ENCODE data around the gene C2orf76. TPM values are rescaled to one million over a fixed set of nuclear protein-coding genes. Genes with fewer than 3 reads are reported as not detected.
"Not testable (repeated sequence)": the region's sequence is repeated elsewhere in the genome, so short reads cannot be mapped to it uniquely, and the experiment has no call there.

The C2orf76 gene
- 3.0 TPM for total RNA-seq

DNA sequence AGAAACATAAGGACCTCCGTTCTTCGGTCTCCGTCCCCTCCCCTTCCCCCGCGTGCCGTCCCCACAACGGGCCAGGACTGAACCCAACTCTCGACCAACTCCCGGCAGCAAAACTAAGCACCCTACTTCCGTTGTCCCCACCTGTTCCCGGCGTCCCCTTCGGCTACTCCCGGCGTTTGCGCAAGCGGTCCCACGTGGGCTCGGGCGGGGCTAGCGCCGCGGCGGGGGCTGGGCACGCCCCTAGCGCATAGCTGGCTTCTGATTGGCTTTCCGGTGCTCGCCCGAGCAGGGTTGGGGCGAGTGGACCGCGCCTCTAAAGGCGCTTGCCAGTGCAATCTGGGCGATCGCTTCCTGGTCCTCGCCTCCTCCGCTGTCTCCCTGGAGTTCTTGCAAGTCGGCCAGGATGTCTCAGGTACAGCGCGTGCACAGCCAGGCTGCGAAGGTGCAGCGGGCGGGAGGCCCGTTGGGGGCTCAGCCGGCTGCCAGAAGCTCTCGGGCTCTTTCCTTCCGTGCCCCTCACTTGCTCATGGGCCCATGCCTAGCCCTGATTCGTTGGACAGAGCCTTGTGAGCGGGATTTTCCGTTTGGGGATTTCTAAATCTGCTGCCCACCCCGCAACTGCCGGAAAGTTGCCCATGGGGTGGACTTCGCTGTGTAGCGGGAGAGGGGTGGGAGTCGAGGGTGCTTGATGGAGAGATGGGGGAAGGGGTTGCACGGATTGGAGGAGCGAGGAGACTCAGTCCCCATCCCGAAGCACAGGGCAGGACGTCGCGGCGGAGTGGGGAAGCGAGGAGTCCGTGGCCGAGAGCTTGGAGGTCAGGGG, at the start of gene C2orf76, which contains the start of gene DBI:
TSS of gene C2orf76 (minus strand) at position 186 of the 823 bp plus-strand sequence. CDS start 26,875 bp downstream, outside the sequence.
TSS of gene DBI (plus strand) at position 329 of the 823 bp plus-strand sequence. CDS start at position 404, 75 bp downstream.
- ATAC-seq, result peak; percentile 88
- DNase-seq (ENCODE audit: low spot score), result peak; percentile 98

DNA sequence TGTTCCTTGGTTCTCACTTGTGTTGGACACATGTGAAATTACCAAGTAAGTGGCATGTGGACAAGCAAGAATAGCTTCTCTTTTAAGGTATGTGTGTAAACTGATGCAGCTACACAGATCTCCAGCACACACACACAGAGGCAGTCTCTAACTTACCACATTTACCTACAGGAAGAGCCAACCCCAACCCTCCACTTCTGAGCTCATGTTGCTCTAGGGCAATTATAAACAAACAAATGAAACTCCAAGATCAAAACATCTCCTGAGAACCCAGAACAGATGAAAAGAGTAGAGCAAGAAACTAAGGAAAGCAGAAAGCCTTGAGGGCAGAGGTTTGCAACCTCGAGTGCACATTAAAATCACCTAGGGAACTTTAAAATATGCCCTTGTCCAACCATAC, 49.0 kb upstream of the C2orf76 start:
- ATAC-seq, result no peak
- no peak for DNase-seq (ENCODE audit: low spot score)

DNA sequence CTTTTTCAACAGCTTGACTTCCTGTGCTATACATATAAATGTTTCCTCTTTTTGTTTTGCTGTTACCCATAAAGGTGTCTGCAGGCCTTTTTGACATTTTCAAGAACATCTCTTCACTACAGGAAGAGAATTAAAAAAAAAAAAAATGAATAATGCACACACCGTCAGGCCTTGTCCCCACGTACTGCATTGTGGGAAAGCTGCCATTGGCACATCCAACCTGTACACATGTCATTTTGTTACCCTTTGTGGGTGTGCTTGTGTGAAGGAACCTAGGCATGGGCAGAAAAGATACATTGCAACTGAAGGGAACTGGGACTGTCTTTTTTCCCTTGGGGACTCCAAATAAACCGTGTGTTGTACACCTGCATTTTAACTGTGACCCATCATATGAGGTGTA, 48.3 kb upstream of the C2orf76 start:
- DNase-seq (ENCODE audit: low spot score), result no peak
- ATAC-seq, result no peak

DNA sequence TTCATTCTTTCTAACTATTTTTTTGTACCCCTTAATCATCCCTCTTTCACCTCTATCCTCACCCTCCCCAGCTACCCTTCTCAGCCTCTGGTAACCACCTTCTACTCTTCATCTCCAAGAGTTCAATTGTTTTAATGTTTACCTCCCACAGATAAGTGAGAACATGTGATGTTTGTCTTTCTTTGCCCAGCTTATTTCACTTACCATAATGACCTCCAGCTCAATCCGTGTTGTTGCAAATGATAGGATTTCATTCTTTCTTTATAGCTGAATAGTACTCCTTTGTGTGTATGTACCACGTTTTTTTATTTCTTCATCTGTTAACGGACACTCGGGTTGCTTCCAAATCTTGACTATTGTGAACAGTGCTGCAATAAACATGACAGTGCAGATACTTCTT, 42.9 kb upstream of the C2orf76 start:
- DNase-seq (ENCODE audit: low spot score) (no peak), ATAC-seq (no peak)

DNA sequence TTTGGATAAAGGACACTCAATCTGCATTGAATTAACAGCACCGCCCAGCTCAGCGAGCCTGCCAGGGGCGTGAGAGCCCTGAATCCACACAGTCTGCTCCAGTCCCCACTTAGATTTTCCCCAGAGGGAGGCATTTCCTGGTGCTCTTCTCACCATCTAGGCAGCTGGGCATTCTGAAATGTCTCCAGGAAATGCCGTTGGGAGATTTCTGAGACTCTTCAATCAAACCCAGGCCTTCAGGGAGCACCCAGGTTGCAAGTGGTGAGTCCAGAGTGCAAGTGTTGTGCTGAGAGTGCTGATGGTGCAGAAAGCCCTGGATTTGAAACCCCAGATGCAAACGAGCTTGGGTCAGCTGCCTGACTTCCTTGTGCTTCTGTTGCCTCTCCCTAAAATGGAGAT, 41.6 kb upstream of the C2orf76 start:
- DNase-seq (ENCODE audit: low spot score), result no peak
- peak; percentile 72 for ATAC-seq

DNA sequence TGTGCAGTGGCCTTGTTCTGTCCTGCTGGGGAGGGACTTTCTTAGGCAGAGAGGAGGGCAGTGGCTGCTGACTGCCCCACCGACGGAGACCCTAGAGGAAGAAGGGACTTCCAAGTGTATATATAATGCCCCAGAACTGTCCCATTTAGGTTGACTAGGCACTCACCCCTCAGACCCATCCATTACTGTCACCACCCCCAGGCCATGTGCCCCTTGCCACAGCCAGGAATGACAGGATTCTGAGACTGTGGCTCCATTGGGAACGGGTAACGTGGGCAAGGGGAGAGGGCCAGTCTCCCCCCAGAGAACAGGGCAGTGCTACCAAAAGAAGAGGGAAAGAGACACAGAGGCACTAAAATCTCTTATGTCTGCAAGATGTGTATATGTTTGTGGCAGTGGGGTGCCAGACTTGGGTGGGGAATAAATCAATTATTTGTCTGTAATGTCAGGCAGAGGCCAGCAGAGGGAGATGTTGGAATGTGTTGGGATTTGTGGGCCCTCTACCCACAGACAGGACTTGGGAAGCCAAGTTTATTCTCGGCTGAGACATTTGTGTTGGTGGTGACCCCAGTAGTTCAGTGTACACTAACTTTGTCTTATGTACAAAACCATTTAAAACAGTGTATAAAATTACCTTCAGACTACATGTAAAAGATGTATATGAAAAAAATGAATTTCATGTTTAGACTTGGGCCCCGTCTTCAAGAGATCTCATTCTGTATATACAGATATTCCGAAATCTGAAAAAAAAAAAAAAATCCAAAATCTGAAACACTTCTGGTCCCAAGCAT, 41.0 kb upstream of the C2orf76 start:
- DNase-seq (ENCODE audit: low spot score), result peak; percentile 59
- peak; percentile 92 for ATAC-seq

DNA sequence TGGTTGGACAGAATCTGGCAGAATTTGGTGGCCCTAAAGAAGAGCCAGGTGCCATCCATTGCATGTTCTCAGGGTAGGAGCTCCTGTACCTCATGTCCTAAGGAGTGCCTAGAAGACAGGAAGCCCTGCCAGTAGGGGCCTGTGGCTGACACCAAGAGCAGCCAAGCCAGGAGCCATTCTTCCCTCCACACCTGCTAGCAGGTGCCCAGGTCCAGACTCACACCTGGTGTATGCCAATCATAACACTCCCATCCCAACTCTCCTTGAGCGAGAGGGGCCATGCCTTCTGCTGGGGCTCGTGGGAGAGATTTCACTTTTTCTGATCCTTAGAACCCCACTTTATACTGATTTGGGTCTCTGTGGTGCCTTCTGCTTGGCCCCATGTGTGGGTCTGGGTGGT, 38.5 kb upstream of the C2orf76 start:
- ATAC-seq (no peak), DNase-seq (ENCODE audit: low spot score) (no peak)

DNA sequence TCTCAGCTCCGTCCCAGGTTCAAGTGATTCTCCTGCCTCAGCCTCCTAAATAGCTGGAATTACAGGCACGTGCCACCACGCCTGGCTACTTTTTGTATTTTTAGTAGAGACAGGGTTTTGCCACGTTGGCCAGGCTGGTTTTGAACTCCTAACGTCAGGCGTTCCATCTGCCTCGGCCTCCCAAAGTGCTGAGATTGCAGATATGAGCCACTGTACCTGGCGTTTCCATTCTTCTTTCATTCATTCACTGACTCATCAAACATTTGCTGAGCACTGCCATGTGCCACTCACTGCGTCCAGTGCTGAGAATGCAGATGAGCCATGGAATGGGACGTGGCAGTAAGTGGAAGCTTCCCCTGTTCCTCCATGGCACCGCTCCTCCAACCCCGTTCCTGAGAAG, 37.0 kb upstream of the C2orf76 start:
- DNase-seq (ENCODE audit: low spot score); ATAC-seq: not testable (repeated sequence)

DNA sequence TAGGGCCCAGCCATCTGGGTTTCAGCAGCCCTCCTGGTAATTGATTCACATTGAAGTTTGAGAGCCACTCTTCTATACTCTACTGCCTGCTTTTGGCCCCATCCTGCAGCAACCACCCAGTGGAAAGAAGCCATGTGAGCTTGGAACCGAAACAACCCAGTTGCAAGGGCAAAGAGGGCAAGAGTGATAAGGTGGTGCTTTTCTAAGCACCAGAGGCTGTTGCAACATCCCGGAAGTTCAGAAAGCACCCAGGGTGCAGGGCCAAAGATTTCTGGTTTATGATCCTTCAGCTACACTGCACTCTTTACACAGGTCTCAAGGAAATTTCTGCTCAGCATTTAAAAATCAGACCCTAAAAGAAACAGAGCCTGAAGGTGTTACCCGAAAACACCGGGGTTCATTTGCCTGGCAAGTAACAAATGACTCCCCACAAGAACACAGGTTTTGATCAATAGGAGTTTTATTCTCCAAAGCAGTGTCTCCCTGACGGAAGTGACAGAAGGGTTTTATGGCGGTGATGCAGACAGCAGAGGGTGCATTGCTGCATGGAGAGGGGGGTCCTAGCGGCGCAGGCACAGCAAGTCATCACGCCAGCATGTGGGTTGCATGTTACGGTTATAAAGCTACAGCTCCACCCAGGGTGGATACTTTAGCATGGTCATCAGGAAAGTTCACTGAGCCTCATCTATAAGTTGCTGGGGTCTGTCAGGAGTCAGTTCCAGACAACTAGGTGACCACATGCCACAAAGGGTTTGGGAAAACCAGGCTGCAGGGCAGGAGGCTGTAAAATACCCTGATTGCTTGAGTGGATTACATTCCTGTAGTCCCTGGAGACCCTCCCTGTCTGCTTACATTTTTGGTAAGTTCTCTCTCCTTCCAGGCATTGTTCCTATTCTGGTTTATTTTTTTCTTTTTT, 36.3 kb upstream of the C2orf76 start:
- DNase-seq (ENCODE audit: low spot score) (peak; percentile 90), ATAC-seq (peak; percentile 92)

DNA sequence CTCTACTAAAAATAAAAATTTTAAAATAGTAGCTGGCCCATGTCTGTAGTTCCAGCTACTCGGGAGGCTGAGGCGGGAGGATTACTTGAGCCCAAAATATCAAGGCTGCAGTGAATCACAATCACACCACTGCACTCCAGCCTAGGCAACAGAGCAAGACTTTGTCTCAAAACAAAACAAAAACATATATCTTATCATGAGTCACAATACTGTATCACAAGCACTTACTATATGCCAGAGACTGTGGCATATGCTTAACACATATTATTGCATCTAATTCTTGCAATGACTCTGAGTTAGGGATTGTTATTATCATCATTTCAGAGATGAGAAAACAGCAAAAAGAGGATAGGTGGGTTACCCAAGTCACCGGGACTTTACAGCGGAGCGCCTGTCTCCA, 35.5 kb upstream of the C2orf76 start:
- no peak for DNase-seq (ENCODE audit: low spot score)

DNA sequence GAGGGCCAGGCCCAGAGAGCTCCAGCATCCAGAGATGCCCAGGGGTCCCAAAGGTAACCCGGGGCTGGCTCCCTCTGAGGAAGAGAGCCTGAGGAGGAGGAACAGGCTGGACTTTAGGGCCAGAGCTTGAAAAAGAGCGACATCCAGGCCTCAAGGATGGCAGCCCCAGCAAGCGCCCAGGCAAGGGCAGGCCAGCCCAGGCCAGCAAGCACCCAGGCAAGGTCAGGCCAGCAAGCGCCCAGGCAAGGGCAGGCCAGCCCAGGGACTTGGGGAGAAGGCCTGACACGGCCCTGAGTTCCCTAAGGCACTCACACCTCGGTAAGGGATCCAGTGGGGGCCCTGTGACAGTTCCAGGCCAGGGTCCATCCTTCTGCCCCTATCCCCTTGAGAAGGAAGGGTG, 30.6 kb upstream of the C2orf76 start:
- DNase-seq (ENCODE audit: low spot score), result no peak
- no peak for ATAC-seq

More for the DNA sequence above, 35.5 kb upstream of the C2orf76 start:
- no peak for ATAC-seq

DNA sequence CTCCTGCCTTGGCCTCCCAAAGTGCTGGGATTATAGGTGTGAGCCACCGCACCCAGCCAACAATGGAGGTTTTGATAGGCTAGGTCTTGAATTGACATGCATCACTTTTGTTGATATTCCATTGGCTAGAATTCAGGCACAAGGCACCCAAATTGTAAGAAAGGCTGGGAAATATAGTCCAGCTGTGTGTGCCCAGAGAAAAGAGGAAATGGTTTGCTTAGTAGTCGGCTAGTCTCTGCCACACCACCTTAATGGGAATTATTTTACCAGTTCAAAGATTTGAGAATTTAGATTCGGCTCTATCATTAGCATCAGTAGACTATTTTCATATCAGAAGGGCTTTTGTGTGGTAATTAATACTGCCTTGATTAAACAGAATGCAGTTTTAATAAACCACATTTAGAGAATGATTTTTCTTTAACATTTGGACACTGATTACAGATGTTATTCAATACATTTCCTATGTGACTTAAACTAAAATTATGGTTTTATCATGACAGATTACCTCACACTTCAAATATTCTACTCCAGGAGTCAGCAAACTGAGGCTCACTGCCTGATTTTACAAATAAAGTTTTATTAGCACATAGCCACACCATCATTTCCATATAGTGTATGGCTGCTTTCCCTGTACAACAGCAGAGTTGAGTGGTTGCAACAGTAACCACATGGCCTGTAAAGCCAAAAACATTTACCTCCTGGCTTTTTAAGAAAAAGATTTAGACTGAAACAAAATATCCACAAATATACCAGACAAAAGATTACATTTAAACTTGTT, 27.5 kb upstream of the C2orf76 start:
- ATAC-seq (no peak), DNase-seq (ENCODE audit: low spot score) (no peak)

DNA sequence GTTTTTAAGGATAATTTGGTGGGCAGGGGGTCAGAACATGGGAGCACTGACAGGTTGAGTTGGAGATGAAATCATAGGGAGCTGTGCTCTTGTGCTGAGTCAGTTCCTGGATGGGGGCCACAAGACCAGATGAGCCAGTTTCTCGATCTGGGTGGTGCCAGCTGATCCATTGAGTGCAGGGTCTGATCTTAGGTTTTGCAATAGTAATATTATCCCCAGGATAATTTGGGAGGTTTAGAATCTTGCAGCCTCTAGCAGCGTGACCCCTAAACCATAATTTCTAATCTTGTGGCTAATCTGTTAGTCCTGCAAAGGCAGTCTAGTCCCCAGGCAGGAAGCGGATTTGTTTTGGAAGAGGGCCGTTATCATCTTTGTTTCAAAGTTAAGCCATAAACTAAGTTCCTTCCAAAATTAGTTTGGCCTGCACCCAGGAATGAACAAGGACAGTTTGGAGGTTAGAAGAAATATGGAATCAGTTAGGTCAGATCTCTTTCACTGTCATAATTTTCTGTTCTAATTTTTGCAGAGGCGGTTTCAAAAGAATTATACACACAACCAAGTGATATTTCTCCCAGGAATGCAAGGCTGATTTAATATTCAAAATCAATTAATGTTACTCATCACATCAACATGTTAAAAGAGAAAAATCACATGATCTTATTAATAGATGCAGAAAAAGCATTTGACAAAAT, 23.1 kb upstream of the C2orf76 start:
- peak; percentile 55 for ATAC-seq
- DNase-seq (ENCODE audit: low spot score), result peak; percentile 67

DNA sequence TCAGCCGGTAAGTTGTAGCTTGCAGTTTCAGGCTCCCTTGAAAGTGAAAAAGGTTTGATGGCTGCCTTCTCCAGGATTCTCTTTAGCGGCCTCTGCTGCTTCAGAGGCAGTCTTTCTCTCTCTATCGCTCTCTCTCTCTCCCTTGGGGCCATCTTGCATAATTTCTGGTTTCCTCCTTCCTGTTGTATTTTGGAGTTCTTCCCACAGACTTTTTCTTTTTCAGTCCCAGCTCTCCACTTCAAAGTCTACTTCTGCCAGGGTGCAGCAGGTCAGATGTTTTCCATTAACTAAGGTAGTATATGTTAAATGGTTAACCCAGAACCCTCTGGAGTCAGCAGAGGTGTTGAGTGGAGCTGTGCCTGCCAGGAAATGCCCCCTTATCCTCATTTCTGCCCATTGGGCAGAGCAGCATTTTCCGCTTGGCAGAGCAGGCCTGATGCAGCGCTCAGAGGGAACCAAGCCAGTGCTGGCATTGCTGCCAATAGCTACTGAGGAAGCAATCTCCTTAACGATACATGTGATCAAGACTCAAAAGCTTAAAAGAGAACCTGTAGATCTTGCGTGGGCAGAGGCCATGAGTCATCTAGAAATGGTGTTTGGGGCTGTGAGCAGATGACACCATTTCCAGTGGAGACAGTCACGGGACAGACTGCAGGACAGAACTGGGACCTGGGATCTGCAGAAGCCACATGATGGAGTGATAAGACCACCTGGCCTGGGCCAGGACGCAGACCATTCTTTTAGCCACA, 20.9 kb upstream of the C2orf76 start:
- peak; percentile 81 for ATAC-seq
- DNase-seq (ENCODE audit: low spot score), result peak; percentile 76

DNA sequence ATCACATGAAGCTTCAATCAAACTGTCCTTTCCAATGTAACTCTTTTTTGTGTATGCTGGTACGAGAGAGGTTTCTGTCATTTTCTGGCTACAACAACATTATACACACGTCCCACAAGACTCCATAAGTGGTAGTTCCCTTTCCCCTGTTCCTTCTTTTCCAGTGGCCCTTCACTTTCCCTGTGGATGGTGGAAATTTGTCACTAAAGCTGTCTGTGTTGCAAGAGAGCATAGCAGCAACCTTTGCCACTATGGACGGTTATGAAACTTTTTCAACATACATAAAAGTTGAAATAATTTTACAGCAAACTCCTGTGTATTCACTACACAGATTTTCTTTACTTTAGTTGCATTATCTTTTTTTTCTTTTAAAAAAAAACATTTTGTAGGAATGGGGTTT, 18.8 kb upstream of the C2orf76 start:
- ATAC-seq (no peak), DNase-seq (ENCODE audit: low spot score) (no peak)

DNA sequence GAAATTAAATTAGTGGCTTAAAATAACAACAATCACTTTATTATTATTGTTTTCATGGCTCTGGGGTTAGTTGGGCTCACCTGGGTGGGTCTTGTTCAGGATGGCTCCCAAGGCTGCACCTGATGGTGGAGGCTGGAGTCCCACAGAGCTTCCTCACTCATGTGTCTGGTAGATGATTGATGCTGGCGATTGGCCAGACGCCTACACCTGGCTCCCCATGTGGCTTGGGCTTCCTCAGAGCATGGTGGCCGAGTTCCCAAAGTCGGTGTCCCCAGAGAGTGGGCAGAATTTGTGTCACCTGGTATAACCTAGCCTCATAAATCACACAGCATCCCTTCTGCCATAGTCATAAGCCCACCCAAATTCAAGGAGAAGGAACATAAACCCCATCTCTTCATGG, 18.3 kb upstream of the C2orf76 start:
- DNase-seq (ENCODE audit: low spot score) (no peak), ATAC-seq (no peak)

DNA sequence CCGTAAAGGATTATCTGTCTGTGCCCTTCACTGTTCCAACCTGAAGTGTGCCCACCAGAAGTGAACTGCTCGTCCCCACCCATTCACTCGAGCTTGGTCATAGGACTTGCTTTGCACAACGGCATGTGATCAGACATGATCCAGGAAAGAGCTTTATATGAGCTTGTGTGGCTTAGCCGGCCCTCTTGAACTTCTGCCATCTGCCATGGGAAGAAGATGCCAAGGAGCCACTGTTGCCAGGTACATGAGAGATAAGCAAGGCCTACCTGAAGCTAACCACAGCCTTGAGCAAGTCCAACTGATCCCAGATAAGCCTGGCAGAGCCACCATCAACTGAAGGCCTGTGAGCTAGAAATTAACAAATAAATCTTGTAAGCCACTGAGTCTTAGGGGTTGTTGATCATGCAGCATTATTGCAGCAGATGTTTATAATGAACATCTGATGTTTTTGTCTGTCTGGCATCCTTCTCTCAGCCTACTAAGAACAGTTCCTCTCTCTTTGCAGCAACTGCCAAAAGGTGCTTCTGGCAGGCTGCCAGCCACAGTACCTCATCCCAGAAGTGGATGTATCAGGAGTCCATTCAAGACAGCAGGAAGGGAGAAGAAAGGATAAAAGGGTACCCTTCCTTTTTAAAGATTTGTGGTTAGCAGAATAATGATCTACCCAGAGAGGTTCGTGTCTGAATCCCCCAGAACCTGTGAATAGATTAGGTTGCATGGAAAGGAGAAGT, 16.9 kb upstream of the C2orf76 start:
- no peak for ATAC-seq
- no peak for DNase-seq (ENCODE audit: low spot score)

DNA sequence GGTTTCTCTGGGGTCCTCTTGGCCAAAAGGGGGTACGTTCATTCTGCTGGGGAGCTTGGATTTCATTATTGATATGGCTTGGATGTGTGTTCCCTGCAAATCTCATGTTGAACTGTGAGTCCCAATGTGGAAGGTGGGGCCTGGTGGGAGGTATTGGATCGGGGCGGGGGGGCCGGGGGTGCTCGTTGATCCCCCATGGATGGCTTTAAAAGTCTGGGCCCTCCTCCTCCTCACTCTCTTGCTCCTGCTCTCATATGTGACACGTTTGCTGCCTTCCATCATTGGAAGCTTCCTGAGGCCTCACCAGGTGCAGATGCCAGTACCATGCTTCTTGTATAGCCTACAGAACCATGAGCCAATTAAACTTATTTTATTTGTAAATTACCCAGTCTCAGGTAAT, 11.9 kb upstream of the C2orf76 start:
- DNase-seq (ENCODE audit: low spot score) (no peak), ATAC-seq (no peak)
